Measurements from ENCODE around the gene GSK3A.
"Not testable (repeated sequence)": the region's sequence is repeated elsewhere in the genome, so short reads cannot be mapped to it uniquely, and the experiment has no call there.

The GSK3A gene

GRCh38 chr19:42268704-42269477, 26.5 kb upstream of the GSK3A start, which contains the start of gene CIC:
CIC (plus strand) TSS chr19:42269252; CDS start chr19:42271784, 2,532 bp downstream.
- no peak; the same call in 1 of the 2 replicates for TF ChIP-seq POLR2A (IDR thresholded peaks at IDR 0.05; ENCODE audit: low read depth, low read length)
- FAIRE-seq = peak; percentile 92
- peak; percentile 98 for DNase-seq (ENCODE audit: insufficient read length, low spot score)

DNA sequence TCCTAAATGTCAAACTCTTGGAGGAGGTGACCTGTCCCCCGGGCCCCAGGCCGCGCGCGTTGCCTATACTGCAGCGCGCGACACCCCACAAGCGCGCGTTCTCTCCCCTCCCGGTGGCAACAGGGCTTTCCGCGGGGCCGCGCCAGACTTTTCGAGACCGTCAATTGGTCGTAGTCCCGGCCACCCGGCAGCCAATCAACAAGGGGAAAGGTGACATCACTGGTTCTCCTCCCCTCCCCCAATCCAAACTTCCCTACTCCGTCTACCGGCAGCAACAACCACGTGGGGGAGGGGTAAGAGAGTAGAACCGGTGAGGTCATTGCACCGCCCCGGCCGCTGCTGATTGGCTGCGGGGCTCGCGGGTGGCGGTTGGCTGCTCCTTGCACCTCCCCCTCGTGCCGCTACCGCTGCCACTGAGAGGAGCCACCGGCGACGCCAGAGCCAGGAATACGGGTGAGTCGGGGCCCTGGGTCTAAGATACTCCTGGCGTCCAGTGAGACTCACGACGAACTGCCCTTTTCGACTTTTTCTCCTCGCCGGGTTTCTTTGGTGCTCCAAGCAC, 25.8 kb upstream of the GSK3A start:
- FAIRE-seq (peak; percentile 64), DNase-seq (ENCODE audit: insufficient read length, low spot score) (peak; percentile 98)
- TF ChIP-seq POLR2A (IDR thresholded peaks at IDR 0.05; ENCODE audit: low read depth, low read length) = peak; percentile 29

DNA sequence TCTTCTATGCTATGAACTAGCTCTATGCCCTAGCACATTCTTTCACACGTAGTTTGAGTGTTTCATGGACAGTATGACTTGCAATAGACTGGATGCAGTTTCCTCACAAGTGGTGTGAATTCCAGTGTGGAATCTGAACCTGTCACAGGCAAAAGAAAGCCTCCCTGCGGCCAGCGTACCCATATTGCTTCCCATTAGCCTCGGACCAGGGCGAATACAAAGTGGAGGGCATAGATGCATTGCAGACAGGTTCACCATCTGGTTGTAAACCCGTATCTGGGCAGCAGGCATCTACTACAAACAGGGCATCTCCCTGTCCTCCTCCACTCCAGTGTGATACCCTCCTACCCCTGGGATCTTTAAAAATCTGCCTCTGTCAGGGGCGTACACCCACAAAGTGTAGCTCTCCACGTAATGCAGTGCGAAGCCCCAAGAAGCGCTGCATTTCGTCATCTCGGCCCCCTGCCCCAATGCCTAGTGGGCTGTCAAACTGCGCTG, 25.3 kb upstream of the GSK3A start:
- DNase-seq (ENCODE audit: insufficient read length, low spot score) (no peak), FAIRE-seq (no peak)
- no peak for TF ChIP-seq POLR2A (IDR thresholded peaks at IDR 0.05; ENCODE audit: low read depth, low read length)

GRCh38 chr19:42266928-42267603, 24.7 kb upstream of the GSK3A start:
- DNase-seq (ENCODE audit: insufficient read length, low spot score); FAIRE-seq: not testable (repeated sequence)

- not testable (repeated sequence) for FAIRE-seq
Measured at GRCh38 chr19:42266105-42266504, 23.7 kb upstream of the GSK3A start.

GRCh38 chr19:42261763-42262162, 19.4 kb upstream of the GSK3A start:
- no peak for TF ChIP-seq POLR2A (IDR thresholded peaks at IDR 0.05; ENCODE audit: low read depth, low read length)
- no peak for DNase-seq (ENCODE audit: insufficient read length, low spot score)

More at GRCh38 chr19:42266105-42266504, 23.7 kb upstream of the GSK3A start:
- DNase-seq (ENCODE audit: insufficient read length, low spot score) = not testable (repeated sequence)

DNA sequence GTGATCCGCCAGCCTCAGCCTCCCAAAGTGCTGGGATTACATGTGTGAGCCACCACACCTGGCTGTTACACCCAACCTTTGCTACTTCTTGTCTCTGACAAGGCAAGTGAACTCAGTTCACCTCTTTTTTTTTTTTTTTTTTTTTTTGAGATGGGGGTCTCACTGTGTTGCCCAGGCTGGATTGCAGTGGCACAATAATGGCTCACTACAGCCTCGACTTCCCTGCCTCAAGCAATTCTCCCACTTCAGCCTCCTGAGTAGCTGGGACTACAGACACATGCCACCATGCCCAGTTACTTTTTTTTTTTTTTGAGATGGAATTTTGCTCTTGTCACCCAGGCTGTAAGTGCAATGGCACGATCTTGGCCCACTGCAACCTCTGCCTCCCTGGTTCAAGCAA, 15.4 kb upstream of the GSK3A start:
- not testable (repeated sequence) for FAIRE-seq; DNase-seq (ENCODE audit: insufficient read length, low spot score)

More at GRCh38 chr19:42261763-42262162, 19.4 kb upstream of the GSK3A start:
- FAIRE-seq = no peak

- DNase-seq (ENCODE audit: insufficient read length, low spot score) (no peak), FAIRE-seq (no peak)
- TF ChIP-seq POLR2A (IDR thresholded peaks at IDR 0.05; ENCODE audit: low read depth, low read length) = no peak
Measured at GRCh38 chr19:42255766-42256745, 13.7 kb upstream of the GSK3A start.

DNA sequence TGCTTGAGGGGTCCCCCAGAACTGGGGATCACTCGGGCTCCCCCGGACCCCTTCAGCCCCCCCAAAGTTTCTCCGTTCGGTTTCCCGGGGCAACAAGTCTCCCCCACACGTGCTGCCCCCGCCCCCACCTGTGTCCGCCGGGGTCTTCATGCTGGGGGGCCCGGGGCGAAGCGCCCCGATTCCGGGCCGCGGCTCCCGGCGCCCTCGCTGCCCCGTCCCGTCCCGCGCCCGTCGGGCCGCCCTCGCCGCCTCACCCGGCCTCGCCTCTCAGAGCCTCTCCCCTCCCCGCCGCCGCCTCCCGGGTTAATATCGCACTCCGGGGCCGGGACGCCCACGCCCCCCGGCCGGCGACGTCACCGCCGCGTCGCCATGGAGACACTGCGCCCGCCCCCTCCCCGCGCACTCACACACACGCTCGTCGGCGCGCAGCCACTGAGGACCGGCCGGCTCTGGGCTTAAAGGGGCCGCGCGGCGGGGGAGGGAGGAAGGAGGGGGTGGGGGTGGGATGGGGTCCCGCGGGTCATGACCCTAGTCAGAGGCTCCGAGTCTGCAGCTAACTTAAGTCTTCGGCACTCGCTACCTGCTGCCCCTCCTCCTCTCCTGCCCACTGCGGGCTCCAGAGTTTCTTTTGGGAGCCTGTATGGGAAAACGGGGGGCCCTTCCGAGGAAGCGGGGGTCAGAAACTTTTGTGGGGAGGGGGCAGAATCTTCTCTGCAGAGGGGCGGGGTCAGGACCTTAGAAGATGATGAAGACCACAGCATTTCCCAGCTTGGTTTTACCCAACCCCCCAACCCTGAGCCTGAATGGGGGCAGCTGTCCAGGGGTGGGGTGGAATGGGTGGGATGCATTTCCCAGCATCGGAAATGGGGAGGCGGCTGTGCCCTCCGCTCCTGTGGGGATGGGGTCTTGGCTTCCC, 12.7 kb upstream of the GSK3A start, which contains the start of gene ERF:
ERF (minus strand) TSS at position 279 of the 916 bp plus-strand sequence; CDS start at position 150, 129 bp downstream.
- FAIRE-seq (no peak), DNase-seq (ENCODE audit: insufficient read length, low spot score) (peak; percentile 93)
- peak; percentile 98 for TF ChIP-seq POLR2A (IDR thresholded peaks at IDR 0.05; ENCODE audit: low read depth, low read length)

DNA sequence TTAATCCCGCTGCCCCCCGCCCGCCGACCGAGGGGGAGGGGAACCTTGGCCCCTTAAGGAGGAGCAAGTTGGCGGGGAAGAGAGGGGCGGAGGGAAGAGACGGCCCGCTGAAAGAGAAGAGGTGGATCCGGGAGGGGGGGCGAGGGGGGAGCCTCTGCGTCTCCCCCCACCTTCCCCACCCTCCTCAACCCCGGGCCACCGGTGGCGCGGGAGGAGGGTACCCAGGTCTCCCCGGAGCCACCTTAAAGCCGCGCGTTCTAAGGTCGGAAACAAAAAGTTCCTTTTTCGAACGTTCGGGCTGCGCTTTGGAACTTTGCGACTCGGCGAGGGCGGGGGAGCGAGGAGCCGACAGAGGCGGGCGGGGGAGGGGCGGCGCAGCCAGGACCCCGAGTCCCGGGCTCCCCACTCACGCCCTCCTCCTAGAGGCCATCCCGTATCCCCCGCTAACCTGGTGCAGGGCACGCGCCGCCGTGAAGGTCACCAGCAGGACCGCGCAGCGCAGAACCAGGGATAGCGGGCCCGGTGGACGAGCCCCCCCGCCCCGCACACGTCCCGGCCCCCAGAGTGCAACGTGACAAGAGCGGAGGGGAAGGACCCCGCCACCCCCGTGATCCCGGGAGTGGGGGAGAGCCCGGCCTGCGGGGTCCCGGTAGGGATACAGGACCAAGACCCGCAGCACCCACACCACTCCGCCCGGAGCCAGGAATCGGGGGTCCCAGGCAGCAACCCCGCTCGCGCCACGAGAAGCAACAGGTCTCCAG, 11.9 kb upstream of the GSK3A start:
- TF ChIP-seq POLR2A (IDR thresholded peaks at IDR 0.05; ENCODE audit: low read depth, low read length) = no peak
- DNase-seq (ENCODE audit: insufficient read length, low spot score) = no peak
- FAIRE-seq = no peak

- FAIRE-seq (no peak), DNase-seq (ENCODE audit: insufficient read length, low spot score) (no peak)
- TF ChIP-seq POLR2A (IDR thresholded peaks at IDR 0.05; ENCODE audit: low read depth, low read length) = no peak; the same call in none of the 2 replicates
Measured at GRCh38 chr19:42253245-42254088, 11.1 kb upstream of the GSK3A start.

Data from H54 (cell line).